Measurements from ENCODE around the gene HAND1. TPM values are rescaled to one million over a fixed set of nuclear protein-coding genes. Genes with fewer than 3 reads are reported as not detected.
A peak's percentile ranks its signal among the peaks of the same experiment; 100 is the strongest.

HAND1 gene
- total RNA-seq, 1 donor from 2014 or later, result 2.6 TPM

DNA sequence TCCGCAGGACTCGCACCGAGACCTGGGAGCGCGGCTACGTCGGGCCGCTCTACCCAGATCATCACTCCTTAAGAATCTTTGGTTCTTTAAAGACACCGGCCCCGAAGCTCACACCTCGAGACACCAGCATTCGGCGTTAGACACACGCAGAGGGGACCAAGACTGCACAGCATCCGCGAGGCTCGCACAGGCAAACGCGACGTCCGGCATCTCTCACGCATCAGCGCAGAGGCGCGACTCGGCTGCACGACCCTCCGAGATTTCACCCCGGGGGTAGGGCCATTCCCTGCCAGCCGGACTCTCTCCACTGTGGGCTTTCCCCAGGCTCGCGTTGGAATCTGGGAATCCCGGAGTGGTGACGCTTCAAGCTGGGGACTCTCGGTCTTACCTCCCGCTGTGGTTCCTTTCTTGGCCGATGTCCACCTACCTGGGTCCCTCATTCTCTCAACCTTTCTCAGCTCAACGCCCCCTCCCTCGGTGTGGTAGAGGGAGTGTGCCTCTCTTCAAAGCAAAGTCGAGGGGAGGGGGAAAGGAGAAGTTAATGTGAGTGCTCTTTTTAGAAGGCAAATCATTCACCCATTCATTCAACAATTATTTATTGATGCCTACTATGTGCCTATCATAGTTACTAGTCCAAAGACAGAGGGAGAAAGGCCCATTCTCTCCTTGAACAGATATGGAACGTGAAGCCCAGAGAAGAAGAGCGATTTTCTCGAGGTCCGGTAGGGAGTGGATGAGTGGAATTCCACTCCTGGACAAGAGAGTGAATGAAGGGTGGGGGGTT lies 1.3 kb upstream of the HAND1 start:
- peak; percentile 14 for DNase-seq (ENCODE audit: low spot score)

- DNase-seq (ENCODE audit: low spot score), result no peak
These were observed 729 bp upstream of the HAND1 start for GRCh38 chr5:154478752-154479159.

- peak; percentile 57 for DNase-seq (ENCODE audit: low spot score)
These were observed 424 bp downstream of the HAND1 start for GRCh38 chr5:154477382-154478223.

DNA sequence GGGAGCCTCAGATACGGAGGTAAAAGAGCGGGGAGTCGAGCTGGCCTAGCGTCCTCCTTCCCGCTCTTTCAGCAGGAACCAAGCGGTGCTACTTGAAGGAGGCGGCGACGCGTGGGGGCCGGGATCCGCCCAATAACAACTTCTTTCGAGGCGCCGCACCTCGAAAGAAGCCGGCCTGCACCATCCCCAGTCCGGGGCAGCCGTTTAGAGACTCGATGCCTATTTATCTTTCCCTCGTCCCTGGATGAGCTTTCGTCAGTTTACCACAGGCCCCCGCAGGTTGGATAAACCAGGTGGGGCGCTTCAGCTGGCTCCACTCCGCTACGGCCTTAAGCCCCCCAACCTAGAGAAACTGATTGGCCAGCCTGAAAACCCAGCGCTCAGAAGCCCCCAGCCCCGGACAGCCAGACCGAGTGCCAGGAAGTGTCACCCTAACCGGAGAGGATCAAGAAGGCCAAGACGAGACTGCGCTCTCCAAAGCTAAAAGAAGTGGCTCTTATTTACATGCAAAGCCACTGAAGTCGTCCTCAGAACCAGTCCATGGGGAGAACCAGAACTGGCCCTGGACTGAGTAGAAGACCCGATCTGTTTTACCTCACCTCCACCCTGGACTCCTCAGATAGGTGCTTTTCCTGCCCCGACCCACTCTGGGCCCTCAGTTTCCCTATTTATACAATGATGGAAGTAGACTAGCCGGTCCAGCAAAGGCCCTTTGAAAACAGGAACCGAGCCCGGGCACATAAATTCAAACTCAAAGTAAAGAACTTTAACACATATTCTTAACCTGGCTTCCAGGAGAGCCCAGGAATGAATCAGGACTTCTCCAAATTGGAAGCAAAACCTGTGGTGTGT lies 1.4 kb downstream of the HAND1 start:
- DNase-seq (ENCODE audit: low spot score), result peak; percentile 42

DNA sequence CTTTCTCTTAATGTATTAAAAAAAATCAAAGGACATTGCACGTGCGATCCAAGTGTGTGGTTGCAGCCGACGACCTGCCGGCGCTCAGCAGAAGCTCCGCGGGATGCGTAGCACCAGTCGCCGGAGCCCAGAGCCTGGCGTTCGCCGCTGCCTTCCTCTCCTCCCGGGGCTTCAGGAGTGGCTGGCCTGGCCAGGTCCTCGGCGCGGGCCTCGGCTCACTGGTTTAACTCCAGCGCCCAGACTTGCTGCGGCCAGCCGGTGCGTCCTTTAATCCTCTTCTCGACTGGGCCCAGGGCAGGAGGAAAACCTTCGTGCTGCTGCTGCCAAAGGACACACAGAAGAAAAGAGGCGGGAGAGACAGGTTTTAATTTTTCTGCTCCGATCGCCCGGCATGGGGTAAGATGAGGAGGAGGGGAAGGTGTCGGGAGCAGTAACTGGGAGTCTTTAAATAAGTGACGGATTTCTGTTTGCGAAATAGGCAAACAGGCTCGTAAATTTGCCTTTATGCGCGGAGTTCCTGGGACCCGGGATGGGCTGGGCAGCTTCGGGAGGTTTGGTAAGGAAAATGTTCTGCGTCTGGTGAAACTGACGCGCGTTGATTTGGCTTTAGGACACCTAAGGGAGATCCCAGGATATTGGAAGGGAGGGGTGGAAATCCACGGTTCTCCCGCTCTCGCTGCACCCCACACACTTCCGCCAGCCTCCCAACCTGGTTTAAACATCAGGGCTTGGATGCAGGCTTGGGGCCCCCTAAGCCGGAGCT lies 2.3 kb downstream of the HAND1 start:
- peak; percentile 32 for DNase-seq (ENCODE audit: low spot score)

DNA sequence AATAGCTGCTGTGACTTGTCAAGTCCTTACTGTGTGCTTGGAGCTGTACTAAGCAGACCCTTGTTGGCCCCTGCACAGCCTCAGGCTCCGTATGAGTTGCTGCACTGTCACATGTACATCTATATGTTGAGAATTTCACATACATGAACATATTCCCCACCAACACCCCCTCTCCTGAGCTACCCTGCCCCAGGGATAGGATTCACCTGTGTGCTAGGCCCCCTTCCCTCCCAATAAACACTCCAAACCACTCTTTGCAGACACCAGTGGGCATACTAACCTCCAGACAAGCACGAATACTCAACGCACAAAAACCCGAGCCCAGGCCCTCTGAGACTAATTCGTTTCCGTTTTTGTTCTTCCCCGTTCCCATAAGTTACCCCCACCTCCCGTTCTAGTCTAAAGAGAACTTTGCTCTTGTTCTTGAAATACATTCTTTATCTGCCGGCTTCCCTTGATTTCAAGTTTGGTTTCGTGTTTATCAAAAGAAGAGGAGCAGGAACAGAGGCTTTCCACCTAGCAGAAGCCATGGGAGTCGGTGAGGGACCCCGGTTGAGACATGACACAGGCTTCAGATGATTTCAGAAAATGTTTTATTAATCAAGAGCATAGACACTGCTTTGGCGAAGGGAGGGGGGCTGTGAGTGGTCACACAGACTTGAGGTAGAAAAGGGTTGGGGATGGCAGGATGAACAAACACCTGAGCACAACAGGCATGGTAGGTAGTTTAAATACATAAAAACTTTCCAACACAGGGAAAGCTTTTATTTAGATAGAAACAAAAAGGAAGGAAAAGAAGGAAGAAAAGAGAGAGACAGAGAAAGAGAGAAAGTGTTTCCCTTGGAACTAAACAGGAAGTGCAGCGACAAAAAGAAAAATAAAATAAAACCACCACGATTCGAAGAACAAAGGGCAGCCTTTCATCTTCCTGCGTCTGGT lies 3.4 kb downstream of the HAND1 start:
- DNase-seq (ENCODE audit: low spot score), result peak; percentile 44

DNA sequence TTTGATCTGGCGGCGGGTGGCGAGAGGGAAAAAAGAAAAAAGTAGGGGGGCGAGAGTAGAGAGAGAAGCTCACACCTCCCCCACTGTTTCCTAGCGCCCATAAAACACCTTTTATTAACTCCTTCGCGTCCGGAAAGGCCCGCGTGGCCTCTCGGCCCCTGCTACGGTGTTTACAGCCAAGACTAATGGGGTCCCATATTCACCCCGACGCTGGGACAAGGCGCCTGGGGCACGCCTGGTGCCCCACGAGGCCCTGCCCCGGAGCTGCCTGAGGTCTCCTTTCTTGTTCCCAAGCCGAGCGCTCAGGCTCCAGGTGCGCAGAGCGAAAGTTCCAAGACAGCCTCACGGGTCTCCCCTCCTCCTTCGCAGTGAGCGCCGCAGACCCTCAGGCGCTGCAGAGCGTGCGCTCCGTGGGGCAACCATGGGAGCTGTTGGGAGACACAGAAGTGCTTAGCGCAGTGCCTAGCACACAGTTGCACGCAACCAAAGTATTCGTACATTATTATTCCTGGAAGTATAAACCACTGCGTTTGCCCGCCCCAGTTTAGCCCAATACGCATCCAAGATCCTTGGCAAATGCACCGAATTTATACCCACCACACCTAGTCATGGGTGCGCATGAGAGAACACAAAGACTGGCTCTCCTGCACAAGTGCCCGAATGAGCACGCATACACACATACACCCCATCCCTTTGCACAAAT lies 4.3 kb downstream of the HAND1 start:
- DNase-seq (ENCODE audit: low spot score), result peak; percentile 35

DNA sequence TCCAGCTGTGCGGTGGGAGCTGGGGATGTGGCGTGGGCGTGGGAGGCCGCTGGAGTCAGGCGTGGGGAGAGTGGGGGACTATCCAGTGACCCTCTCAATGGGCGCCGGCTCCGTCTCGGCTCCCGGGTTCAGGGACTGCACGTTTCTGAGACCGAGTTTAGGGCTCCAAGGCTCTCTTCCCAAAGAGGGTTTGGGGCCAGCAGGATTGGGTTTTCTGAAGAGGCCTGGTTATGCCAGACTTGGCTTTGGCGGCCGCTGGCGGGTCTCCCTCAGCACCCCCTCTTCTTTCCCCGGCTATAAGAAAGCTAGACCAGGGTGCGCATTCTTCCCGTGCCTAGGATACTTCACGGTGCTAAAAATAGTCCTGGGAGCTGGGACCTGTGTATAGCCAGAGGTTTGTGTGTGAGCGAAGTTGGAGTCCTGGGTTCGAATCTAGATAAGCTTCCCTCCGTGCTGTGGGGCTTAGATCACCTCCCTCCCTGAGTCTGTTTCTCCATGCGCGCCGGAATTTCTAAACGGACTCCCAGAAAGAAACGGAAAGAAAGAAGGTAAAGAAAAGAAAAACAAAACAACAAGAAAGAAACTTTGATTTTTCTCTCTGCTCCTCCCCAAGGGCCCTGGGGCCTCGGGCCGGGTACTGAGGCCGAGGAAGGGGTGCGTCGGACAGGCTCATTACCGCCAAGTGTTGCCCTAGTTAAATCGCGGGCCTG lies 5.0 kb downstream of the HAND1 start:
- peak; percentile 33 for DNase-seq (ENCODE audit: low spot score)

DNA sequence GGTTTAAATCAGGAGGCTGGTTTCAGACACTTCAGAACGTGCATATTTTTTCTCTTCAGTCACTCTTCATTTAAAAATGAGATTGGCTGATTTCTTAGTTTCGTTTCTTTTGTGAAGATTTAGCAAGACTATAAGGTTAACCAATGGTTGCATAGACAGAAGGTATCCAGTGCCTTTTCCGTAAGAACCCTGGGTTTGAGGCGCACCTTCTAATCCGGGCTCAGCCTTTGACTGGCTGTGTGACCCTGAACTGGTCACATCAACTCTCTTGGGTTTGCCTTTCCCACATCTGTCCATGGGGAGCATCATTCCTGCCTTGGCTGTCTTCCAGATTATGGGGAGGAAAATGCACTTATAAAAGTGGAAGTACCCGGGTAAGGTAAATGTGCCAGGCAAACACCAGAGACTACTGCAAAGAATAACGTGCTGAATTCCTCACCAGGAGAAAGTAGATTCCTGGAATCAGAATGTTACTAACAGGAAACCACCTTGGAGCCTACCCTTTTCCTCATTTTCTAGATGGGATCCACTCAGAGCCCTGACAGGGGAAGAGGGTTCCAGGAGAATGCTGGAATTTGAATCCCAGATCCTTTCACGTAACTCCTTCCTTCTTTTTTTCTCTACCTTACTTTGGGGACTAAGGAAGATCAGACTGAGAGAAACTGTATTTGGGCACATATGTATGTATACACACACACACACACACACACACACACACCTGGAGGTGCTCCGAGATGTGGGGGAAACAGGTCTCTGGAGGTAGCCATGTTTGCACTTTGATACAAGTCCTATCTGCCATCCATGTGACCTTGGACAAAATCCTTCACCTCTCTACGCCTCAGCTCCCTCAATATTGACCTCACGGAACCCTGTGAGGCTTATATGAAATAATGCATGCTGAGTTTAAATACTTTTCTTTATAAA lies 6.8 kb downstream of the HAND1 start:
- peak; percentile 63 for DNase-seq (ENCODE audit: low spot score)

DNA sequence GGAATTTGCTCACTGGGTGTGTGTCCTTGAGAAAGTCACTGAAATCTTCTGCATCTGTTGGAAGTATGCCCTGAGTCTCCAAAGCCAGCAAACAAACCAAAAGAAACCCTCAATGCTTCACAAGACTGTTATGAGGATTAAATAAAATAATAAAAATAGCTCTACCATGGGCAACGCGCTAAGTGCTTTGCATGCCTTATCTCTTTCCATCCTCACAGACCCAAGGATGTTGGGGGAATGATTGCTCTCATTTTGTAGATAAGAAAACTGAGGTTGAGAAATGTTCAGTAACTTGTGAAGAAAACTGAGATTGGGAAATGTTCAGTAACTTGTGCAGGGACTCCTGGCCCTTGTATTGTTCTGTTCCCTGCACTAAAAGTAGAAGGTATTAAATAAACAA lies 7.9 kb downstream of the HAND1 start:
- peak; percentile 66 for DNase-seq (ENCODE audit: low spot score)

GRCh38 chr5:154467655-154468354 lies 10.2 kb downstream of the HAND1 start:
- peak; percentile 82 for DNase-seq (ENCODE audit: low spot score)

- no peak for DNase-seq (ENCODE audit: low spot score)
These were observed 11.4 kb downstream of the HAND1 start for GRCh38 chr5:154466671-154467070.

GRCh38 chr5:154466147-154466546 lies 11.9 kb downstream of the HAND1 start:
- no peak for DNase-seq (ENCODE audit: low spot score)

- no peak for DNase-seq (ENCODE audit: low spot score)
These were observed 12.9 kb downstream of the HAND1 start for GRCh38 chr5:154465169-154465568.

GRCh38 chr5:154464438-154464837 lies 13.6 kb downstream of the HAND1 start:
- no peak for DNase-seq (ENCODE audit: low spot score)

DNA sequence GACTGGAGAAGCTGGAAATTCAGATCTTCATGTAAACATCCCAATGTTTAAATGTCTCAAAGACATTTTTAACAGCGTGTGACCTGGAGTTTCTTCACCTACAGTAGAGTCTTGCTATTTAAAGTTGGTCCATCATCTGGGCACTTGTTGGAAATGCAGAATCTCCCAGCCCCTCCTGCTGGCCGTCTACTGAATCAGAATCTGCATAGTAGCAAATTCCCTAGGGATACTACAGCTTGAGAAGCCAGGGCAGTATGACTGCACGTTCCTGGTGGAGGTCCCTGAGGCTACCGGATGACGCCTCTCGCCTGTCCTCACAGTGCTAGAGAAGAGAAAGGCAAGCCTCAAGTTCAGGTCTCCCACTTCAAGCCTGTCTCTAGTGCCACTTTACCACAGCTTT lies 16.5 kb downstream of the HAND1 start:
- no peak for DNase-seq (ENCODE audit: low spot score)

GRCh38 chr5:154460172-154460571 lies 17.9 kb downstream of the HAND1 start:
- DNase-seq (ENCODE audit: low spot score), result no peak

Measured in umbilical cord (tissue), 2 donors.